ENCODE results near the gene SHKBP1. TPM values are rescaled to one million over a fixed set of nuclear protein-coding genes. Genes with fewer than 3 reads are reported as not detected.
"Not testable (repeated sequence)": the region's sequence is repeated elsewhere in the genome, so short reads cannot be mapped to it uniquely, and the experiment has no call there.

SHKBP1 gene
- total and polyA plus RNA-seq, 8 donors, result 33.6 to 122 (median 43.8) TPM

- H3K9me3 ChIP-seq, result no peaks in the 10 kb centered on the region
- ATAC-seq (no peak), DNase-seq (no peak)
- peaks cover 17 to 79% of the 10 kb centered on the region in 2 donors for H3K27me3 ChIP-seq
- H3K4me1 ChIP-seq, result no peaks in the 10 kb centered on the region
- no peak for TF ChIP-seq CTCF (IDR thresholded peaks at IDR 0.05)
- intact Hi-C loops (cut with DNase I), result no loop called here
- no peak overlapping the region for H3K4me3 ChIP-seq
- no peak overlapping the region for H3K27ac ChIP-seq
- H3K36me3 ChIP-seq, result no peaks in the 10 kb centered on the region
Observed at GRCh38 chr19:40555978-40556689, 20.5 kb upstream of the SHKBP1 start.

- Histone ChIP-seq H3K27ac (no peak overlapping the region), H3K9me3 (no peaks in the 10 kb centered on the region), H3K4me3 (no peak overlapping the region), H3K4me1 (no peaks in the 10 kb centered on the region), H3K36me3 (no peaks in the 10 kb centered on the region), H3K27me3 (peaks cover 17 to 80% of the 10 kb centered on the region in 2 donors)
- peak in 1 of 4 donors; percentile 63 for DNase-seq
- no peak for TF ChIP-seq CTCF (IDR thresholded peaks at IDR 0.05)
- ATAC-seq, result no peak
- intact Hi-C loops (cut with DNase I), result no loop called here
Observed at GRCh38 chr19:40556953-40557530, 19.6 kb upstream of the SHKBP1 start.

- H3K36me3 ChIP-seq, result no peaks in the 10 kb centered on the region
- H3K4me1 ChIP-seq, result no peaks in the 10 kb centered on the region
- H3K27ac ChIP-seq, result no peak overlapping the region
- no peaks in the 10 kb centered on the region for H3K9me3 ChIP-seq
- no peak overlapping the region for H3K4me3 ChIP-seq
- DNase-seq (no peak), ATAC-seq (no peak)
- intact Hi-C loops (cut with DNase I), result no loop called here
- H3K27me3 ChIP-seq, result peaks cover 6 to 80% of the 10 kb centered on the region in 2 donors
- TF ChIP-seq CTCF (IDR thresholded peaks at IDR 0.05), result no peak
Observed at GRCh38 chr19:40559394-40559793, 17.3 kb upstream of the SHKBP1 start.

GRCh38 chr19:40560092-40560507 is 16.6 kb upstream of the SHKBP1 start:
- no peaks in the 10 kb centered on the region for H3K36me3 ChIP-seq
- no peak overlapping the region for H3K4me3 ChIP-seq
- intact Hi-C loops (cut with DNase I), result no loop called here
- no peak for TF ChIP-seq CTCF (IDR thresholded peaks at IDR 0.05)
- H3K4me1 ChIP-seq, result no peaks in the 10 kb centered on the region
- H3K9me3 ChIP-seq, result no peaks in the 10 kb centered on the region
- peak in 1 of 4 donors; percentile 67 for DNase-seq
- no peak overlapping the region for H3K27ac ChIP-seq
- no peak for ATAC-seq
- peaks cover 8 to 80% of the 10 kb centered on the region in 2 donors for H3K27me3 ChIP-seq

GRCh38 chr19:40561947-40562346 is 14.7 kb upstream of the SHKBP1 start:
- ATAC-seq, result no peak
- Histone ChIP-seq H3K36me3 (no peaks in the 10 kb centered on the region), H3K27ac (no peak overlapping the region), H3K4me3 (no peak overlapping the region), H3K9me3 (no peaks in the 10 kb centered on the region), H3K27me3 (peaks cover 25 to 81% of the 10 kb centered on the region in 2 donors), H3K4me1 (no peaks in the 10 kb centered on the region)
- no peak for TF ChIP-seq CTCF (IDR thresholded peaks at IDR 0.05)
- intact Hi-C loops (cut with DNase I), result no loop called here
- DNase-seq, result no peak

GRCh38 chr19:40564535-40564934 is 12.1 kb upstream of the SHKBP1 start:
- H3K9me3 ChIP-seq; ATAC-seq; H3K36me3 ChIP-seq; H3K27ac ChIP-seq; intact Hi-C loops (cut with DNase I); H3K4me1 ChIP-seq; H3K4me3 ChIP-seq: not testable (repeated sequence)
- H3K27me3 ChIP-seq, result peaks cover 43 to 100% of the 10 kb centered on the region in 2 donors
- peak in 1 of 4 donors; percentile 3 for DNase-seq
